NB4 (cell line): ENCODE results near the gene NME3.

Source experiments
- CTCF ChIP-seq: IDR thresholded peaks from one replicate; pipeline ENCODE4 v1.5.1; 2012; ENCODE audit warnings: low read depth, low read length
- POLR2A ChIP-seq: IDR thresholded peaks from 2 replicates; pipeline ENCODE4 v1.6.1; 2011; ENCODE audit warnings: mild to moderate bottlenecking; ENCODE audit not compliant: insufficient read length; ENCODE audit errors: extremely low read depth

DNA sequence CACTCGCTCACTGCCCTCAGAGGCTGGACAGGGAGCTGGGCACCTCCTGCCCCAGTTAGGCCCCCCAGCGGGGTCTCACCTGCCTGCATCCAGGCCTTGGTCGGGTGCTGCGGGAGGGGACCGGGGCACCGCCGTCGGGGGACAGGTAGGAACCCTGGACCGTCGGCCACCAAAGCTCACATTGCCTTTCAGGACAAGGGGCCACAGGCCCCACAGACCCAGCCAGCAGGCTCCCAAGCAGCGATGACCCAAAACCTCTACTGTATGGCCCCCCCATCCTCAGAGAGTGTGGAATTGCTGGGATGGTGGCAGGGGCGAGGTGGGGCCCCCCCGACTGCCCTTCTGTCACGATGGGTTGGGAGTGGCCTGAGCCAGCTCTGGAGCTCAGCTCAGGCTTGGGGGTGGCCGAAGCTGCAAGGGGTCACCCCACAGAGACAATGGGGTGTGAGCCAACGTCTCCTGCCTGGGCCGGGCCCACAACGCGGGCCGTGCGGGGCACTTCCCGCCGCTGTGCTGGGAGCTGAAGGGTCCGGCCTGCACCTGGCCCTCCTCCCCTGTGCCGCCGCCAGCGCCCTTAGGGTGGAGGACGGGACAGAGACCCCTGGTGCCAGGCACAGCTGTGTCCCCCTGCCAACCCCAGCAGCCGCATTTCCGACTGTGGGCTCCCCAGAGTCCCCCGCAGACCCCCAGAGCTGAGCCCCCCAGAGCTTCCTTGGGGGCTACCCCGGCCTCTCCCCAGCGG, 21.7 kb upstream of the NME3 start:
- TF ChIP-seq CTCF, result no peak
- TF ChIP-seq POLR2A, result no peak
